ENCODE results near the gene TTC7B. TPM values are rescaled to one million over a fixed set of nuclear protein-coding genes. Genes with fewer than 3 reads are reported as not detected.

TTC7B gene
- total RNA-seq, 1 donor from 2014 or later = 20.6 TPM

DNA sequence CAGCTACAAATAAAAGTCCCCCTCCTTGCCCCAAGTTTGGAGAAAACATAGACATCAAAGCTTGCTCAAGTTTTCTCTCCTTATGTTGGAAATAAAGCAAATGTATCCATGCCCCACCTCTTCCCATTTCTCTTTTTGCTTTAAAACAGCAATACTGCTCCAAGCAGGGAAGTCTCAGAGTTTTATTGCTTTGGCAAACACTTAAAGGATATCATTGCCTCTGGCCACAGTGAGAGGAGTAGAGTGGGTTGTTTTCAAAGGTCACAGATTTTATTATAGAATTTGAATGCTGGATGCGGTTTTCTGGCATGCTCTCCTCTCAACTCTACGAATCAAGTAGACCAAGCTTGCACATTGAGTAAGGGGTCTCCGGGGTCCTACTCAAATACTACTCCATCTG, 149.7 kb downstream of the TTC7B start:
- Histone ChIP-seq H3K4me1 (peaks cover 5% of the 10 kb centered on the region), H3K4me3 (no peak overlapping the region), H2AFZ (replicated peaks) (no peak overlapping the region), H4K20me1 (ENCODE audit: low read depth) (no peaks in the 10 kb centered on the region), H3K9me3 (ENCODE audit: low read depth) (no peaks in the 10 kb centered on the region), H3K79me2 (ENCODE audit: low read depth) (no peaks in the 10 kb centered on the region), H3K27ac (no peak overlapping the region), H3K27me3 (no peaks in the 10 kb centered on the region), H3K4me2 (no peak overlapping the region), H3K36me3 (no peaks in the 10 kb centered on the region), H3K9ac (no peak overlapping the region), H3F3A (ENCODE audit: low read depth) (no peaks in the 10 kb centered on the region)
- no peaks in the 10 kb centered on the region for H3K27me3 Mint-ChIP-seq (ENCODE audit: insufficient read depth, low read depth)
- no peak overlapping the region for H3K4me3 Mint-ChIP-seq
- no peak overlapping the region for H3K27ac Mint-ChIP-seq
- H3K4me1 Mint-ChIP-seq = peaks cover 16% of the 10 kb centered on the region
- H3K9me3 Mint-ChIP-seq = peaks cover 6% of the 10 kb centered on the region
- H3K36me3 Mint-ChIP-seq = peaks cover 10% of the 10 kb centered on the region
- DNase-seq (ENCODE audit: low spot score) = no peak
- TF ChIP-seq, protein P1, sequence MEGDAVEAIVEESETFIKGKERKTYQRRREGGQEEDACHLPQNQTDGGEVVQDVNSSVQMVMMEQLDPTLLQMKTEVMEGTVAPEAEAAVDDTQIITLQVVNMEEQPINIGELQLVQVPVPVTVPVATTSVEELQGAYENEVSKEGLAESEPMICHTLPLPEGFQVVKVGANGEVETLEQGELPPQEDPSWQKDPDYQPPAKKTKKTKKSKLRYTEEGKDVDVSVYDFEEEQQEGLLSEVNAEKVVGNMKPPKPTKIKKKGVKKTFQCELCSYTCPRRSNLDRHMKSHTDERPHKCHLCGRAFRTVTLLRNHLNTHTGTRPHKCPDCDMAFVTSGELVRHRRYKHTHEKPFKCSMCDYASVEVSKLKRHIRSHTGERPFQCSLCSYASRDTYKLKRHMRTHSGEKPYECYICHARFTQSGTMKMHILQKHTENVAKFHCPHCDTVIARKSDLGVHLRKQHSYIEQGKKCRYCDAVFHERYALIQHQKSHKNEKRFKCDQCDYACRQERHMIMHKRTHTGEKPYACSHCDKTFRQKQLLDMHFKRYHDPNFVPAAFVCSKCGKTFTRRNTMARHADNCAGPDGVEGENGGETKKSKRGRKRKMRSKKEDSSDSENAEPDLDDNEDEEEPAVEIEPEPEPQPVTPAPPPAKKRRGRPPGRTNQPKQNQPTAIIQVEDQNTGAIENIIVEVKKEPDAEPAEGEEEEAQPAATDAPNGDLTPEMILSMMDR (IDR thresholded peaks at IDR 0.05) = no peak
- TF ChIP-seq EZH2 (IDR thresholded peaks at IDR 0.05) = no peak
- no peak for TF ChIP-seq EZH2phosphoT487 (IDR thresholded peaks at IDR 0.05)

DNA sequence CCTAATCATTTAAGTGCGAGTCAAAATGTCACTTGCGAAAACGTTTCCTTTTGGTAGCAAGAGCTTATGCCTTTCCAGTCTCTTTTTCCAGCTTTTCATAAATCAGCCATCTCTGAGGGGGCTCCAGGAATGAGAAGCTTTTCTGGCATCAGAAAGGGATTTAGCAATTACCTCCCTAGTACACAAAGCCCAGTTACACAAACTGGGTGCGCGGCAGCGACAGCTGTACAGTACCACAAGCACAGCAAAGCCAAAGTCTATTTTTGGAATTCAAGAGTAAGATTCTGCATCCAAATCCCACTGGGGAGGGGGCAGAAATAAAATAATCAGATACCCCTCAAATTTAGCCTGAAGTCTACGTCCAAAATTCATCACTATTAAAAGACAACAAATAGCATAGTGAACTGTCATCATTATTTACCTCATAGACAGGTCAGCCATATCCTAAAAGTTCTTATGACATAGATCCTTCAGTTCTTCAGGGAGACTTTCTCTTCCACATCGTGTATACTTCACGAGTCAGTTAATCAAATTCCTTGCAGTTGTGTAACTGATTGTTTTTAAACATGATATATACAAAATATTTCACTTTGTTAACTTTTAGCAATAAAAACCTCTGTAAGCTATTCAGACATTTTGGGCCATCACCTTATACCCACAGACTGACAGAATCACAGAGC, 150.8 kb downstream of the TTC7B start:
- H3K9ac ChIP-seq = no peak overlapping the region
- Mint-ChIP-seq H3K27me3 (ENCODE audit: insufficient read depth, low read depth) (no peaks in the 10 kb centered on the region), H3K36me3 (peaks cover 10% of the 10 kb centered on the region), H3K9me3 (peaks cover 6% of the 10 kb centered on the region), H3K4me3 (no peak overlapping the region), H3K27ac (no peak overlapping the region), H3K4me1 (peaks cover 19% of the 10 kb centered on the region)
- no peaks in the 10 kb centered on the region for H3K27me3 ChIP-seq
- no peaks in the 10 kb centered on the region for H3F3A ChIP-seq (ENCODE audit: low read depth)
- DNase-seq (ENCODE audit: low spot score) = no peak
- no peaks in the 10 kb centered on the region for H3K79me2 ChIP-seq (ENCODE audit: low read depth)
- H3K9me3 ChIP-seq (ENCODE audit: low read depth) = no peaks in the 10 kb centered on the region
- H3K36me3 ChIP-seq = no peaks in the 10 kb centered on the region
- H2AFZ ChIP-seq (replicated peaks) = no peak overlapping the region
- peaks cover 16% of the 10 kb centered on the region for H3K4me1 ChIP-seq
- no peak overlapping the region for H3K4me2 ChIP-seq
- TF ChIP-seq EZH2phosphoT487 (IDR thresholded peaks at IDR 0.05) (no peak), EZH2 (IDR thresholded peaks at IDR 0.05) (no peak)
- TF ChIP-seq, protein P1 (IDR thresholded peaks at IDR 0.05) = no peak
- H4K20me1 ChIP-seq (ENCODE audit: low read depth) = no peaks in the 10 kb centered on the region
- H3K27ac ChIP-seq = no peak overlapping the region
- no peak overlapping the region for H3K4me3 ChIP-seq

DNA sequence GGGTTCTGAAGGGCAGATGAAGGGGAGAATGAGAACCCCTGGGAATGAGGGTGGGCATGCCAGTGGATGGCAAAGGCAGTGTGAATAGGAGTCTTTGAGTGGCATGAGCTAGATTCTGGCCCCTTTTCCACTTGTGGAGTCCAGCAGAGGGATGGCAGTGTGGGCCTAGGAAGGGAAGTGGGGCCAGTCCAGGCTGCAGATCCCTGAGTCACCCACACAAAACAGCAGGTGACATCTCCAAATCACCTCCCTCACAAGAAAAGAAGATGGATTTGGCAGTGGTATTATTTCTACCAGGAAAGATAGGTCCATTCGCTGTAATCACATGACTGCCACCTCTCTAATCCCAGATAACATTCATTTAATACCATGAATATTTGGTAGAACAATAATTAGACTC, 151.3 kb downstream of the TTC7B start:
- H4K20me1 ChIP-seq (ENCODE audit: low read depth) = no peaks in the 10 kb centered on the region
- H3K9me3 ChIP-seq (ENCODE audit: low read depth) = no peaks in the 10 kb centered on the region
- peaks cover 7% of the 10 kb centered on the region for H3K36me3 Mint-ChIP-seq
- no peak for TF ChIP-seq EZH2phosphoT487 (IDR thresholded peaks at IDR 0.05)
- no peak for TF ChIP-seq EZH2 (IDR thresholded peaks at IDR 0.05)
- H3K4me2 ChIP-seq = no peak overlapping the region
- H3K27me3 Mint-ChIP-seq (ENCODE audit: insufficient read depth, low read depth) = no peaks in the 10 kb centered on the region
- H3K4me1 ChIP-seq = peaks cover 16% of the 10 kb centered on the region
- H3K79me2 ChIP-seq (ENCODE audit: low read depth) = no peaks in the 10 kb centered on the region
- no peaks in the 10 kb centered on the region for H3F3A ChIP-seq (ENCODE audit: low read depth)
- H3K27ac Mint-ChIP-seq = peak overlapping the region; percentile 2
- H2AFZ ChIP-seq (replicated peaks) = no peak overlapping the region
- H3K4me1 Mint-ChIP-seq = peaks cover 21% of the 10 kb centered on the region
- H3K27me3 ChIP-seq = no peaks in the 10 kb centered on the region
- DNase-seq (ENCODE audit: low spot score) = no peak
- peaks cover 5% of the 10 kb centered on the region for H3K9me3 Mint-ChIP-seq
- no peak overlapping the region for H3K27ac ChIP-seq
- H3K4me3 ChIP-seq = no peak overlapping the region
- no peak overlapping the region for H3K9ac ChIP-seq
- no peak overlapping the region for H3K4me3 Mint-ChIP-seq
- no peaks in the 10 kb centered on the region for H3K36me3 ChIP-seq

DNA sequence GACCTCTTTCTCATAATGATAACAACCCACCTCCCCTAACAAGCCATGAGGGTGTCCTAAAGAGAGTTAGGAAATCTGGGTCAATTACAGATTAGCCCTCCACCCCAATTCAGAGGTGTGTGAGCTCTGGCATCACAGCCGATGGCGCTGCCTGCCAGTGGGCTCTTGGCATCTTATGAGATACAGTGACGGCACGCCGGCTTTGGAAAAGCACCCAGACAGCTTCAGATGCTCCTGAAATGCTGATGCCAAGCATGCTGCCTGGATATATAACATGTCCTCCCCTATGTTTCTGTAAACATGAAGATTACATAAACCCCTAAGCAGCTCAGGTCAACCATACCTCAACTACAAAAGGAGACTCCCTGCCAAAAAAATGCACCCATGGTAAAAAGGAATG, 152.6 kb downstream of the TTC7B start:
- no peaks in the 10 kb centered on the region for H3K79me2 ChIP-seq (ENCODE audit: low read depth)
- no peaks in the 10 kb centered on the region for H4K20me1 ChIP-seq (ENCODE audit: low read depth)
- no peaks in the 10 kb centered on the region for H3K9me3 Mint-ChIP-seq
- H3K36me3 ChIP-seq = no peaks in the 10 kb centered on the region
- DNase-seq (ENCODE audit: low spot score) = no peak
- H3K4me3 ChIP-seq = no peak overlapping the region
- no peaks in the 10 kb centered on the region for H3K27me3 Mint-ChIP-seq (ENCODE audit: insufficient read depth, low read depth)
- no peak overlapping the region for H3K4me2 ChIP-seq
- no peaks in the 10 kb centered on the region for H3F3A ChIP-seq (ENCODE audit: low read depth)
- H3K27me3 ChIP-seq = no peaks in the 10 kb centered on the region
- H3K9me3 ChIP-seq (ENCODE audit: low read depth) = no peaks in the 10 kb centered on the region
- H3K36me3 Mint-ChIP-seq = peaks cover 5% of the 10 kb centered on the region
- H3K27ac Mint-ChIP-seq = no peak overlapping the region
- H3K4me1 ChIP-seq = peaks cover 16% of the 10 kb centered on the region
- no peak overlapping the region for H2AFZ ChIP-seq (replicated peaks)
- no peak overlapping the region for H3K27ac ChIP-seq
- no peak overlapping the region for H3K9ac ChIP-seq
- no peak for TF ChIP-seq EZH2phosphoT487 (IDR thresholded peaks at IDR 0.05)
- TF ChIP-seq, protein P1 (IDR thresholded peaks at IDR 0.05) = no peak
- no peak overlapping the region for H3K4me3 Mint-ChIP-seq
- peaks cover 21% of the 10 kb centered on the region for H3K4me1 Mint-ChIP-seq

Data from neural progenitor cell (in vitro differentiated cells).